BLaER1 treated with 17β-estradiol and CSF1 and Interleukin-3, amounts not matched to agents 10 nM and 100 nM (cell line): ENCODE results near the gene MSLN.

Source experiments
- H3K27ac ChIP-seq, 11 experiments: shearing (Covaris generic); formaldehyde crosslinking; 2 replicates each; pipeline ENCODE4 v1.8.1; 2022
- H3K27me3 ChIP-seq, 11 experiments: shearing (Covaris generic); formaldehyde crosslinking; 2 replicates each; pipeline ENCODE4 v1.8.1; 2022
- H3K36me3 ChIP-seq, 11 experiments: shearing (Covaris generic); formaldehyde crosslinking; 2 replicates each; pipeline ENCODE4 v1.8.1; 2022
- H3K4me1 ChIP-seq, 10 experiments: shearing (Covaris generic); formaldehyde crosslinking; 2 replicates each; pipeline ENCODE4 v1.8.1; 2022
- H3K4me2 ChIP-seq, 11 experiments: shearing (Covaris generic); formaldehyde crosslinking; 2 replicates each; pipeline ENCODE4 v1.8.1; 2022
- H3K4me3 ChIP-seq, 10 experiments: shearing (Covaris generic); formaldehyde crosslinking; 2 replicates each; pipeline ENCODE4 v1.8.1; 2022
- H3K9ac ChIP-seq, 11 experiments: shearing (Covaris generic); formaldehyde crosslinking; 2 replicates each; pipeline ENCODE4 v1.8.1; 2022
- H3K9me3 ChIP-seq, 11 experiments: shearing (Covaris generic); formaldehyde crosslinking; replicated peaks in 1 of 11; 2 replicates each; pipeline ENCODE4 v1.8.1; 2022
- H4K20me1 ChIP-seq, 11 experiments: shearing (Covaris generic); formaldehyde crosslinking; 2 replicates each; pipeline ENCODE4 v1.8.1; 2022
- Cebpa-rat ChIP-seq, 11 experiments: shearing (Covaris generic); IDR thresholded peaks; 2 replicates each; pipeline ENCODE4 v1.8.1; 2022

Gene MSLN

GRCh38 chr16:720990-721764 is 39.4 kb upstream of the MSLN start, which contains the start of gene ANTKMT:
Gene ANTKMT (plus strand): TSS chr16:721146. CDS start chr16:721275, 129 bp downstream.
- H3K36me3 ChIP-seq: 0 out of 22 replicates have a peak, but pooled peaks cover 0 to 6% (median 0%) of the 10 kb centered on the region in 11 experiments
- H3K4me3 ChIP-seq: peak within 1 kb of the TSS; percentile 67 to 80 (median 73)
- H3K9me3 ChIP-seq: no peaks in the 10 kb centered on the region
- H4K20me1 ChIP-seq: peaks cover 32 to 96% (median 76%) of the 10 kb centered on the region in 11 experiments; a peak in 21 of 22 replicates
- peak within 1 kb of the TSS; percentile 73 to 87 (median 81) for H3K9ac ChIP-seq
- H3K27ac ChIP-seq: peak within 1 kb of the TSS; percentile 20 to 86 (median 79); a peak in 21 of 22 replicates
- no peak for TF ChIP-seq Cebpa-rat (IDR thresholded peaks at IDR 0.05)
- H3K4me2 ChIP-seq: peak within 1 kb of the TSS; percentile 96 to 100 (median 100)
- H3K4me1 ChIP-seq: peaks cover 58 to 99% (median 96%) of the 10 kb centered on the region in 10 experiments
- peaks cover 5 to 61% (median 10%) of the 10 kb centered on the region in 11 experiments for H3K27me3 ChIP-seq

DNA sequence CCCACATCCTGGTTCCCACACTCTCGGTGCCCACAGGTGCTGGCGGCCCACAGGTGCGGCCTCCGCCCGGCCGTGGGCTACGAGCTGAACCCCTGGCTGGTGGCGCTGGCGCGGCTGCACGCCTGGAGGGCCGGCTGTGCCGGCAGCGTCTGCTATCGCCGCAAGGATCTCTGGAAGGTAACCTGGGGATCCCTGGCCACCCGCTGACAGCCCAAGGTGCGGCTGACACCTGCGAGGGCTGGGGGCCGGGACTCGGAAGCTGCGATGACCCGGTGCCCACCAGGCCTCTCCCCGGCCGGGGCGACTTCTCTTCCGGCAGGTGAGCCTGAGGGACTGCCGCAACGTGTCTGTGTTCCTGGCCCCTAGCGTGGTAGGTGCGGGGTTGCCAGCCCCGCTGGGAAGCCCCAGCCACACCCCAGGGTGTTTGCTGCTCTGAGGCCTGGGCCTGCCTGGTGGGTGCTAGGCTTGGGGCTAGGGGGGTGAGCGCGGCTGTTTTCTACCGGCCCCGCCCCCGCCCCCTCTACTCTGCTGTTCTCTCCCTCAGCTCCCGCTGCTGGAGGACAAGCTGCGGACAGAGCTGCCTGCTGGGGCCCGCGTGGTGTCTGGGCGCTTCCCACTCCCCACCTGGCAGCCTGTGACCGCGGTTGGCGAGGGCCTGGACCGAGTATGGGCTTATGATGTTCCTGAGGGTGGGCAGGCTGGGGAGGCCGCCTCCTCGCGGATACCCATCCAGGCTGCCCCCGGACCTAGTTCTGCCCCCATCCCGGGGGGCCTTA is 38.6 kb upstream of the MSLN start:
- H3K27ac ChIP-seq: peak overlapping the region in 6 of 11 experiments; percentile 79 to 86 (median 83); a peak in 9 of 22 replicates
- H3K36me3 ChIP-seq: 0 out of 22 replicates have a peak, but pooled peaks cover 0 to 6% (median 0%) of the 10 kb centered on the region in 11 experiments
- no peak for TF ChIP-seq Cebpa-rat (IDR thresholded peaks at IDR 0.05)
- H4K20me1 ChIP-seq: peaks cover 32 to 93% (median 72%) of the 10 kb centered on the region in 11 experiments; a peak in 21 of 22 replicates
- H3K4me1 ChIP-seq: peaks cover 56 to 97% (median 94%) of the 10 kb centered on the region in 10 experiments
- H3K4me2 ChIP-seq: peak overlapping the region; percentile 96 to 100 (median 100)
- peak overlapping the region; percentile 67 to 80 (median 73) for H3K4me3 ChIP-seq
- H3K27me3 ChIP-seq: peaks cover 0 to 58% (median 2%) of the 10 kb centered on the region in 11 experiments; a peak in 13 of 22 replicates
- no peaks in the 10 kb centered on the region for H3K9me3 ChIP-seq
- H3K9ac ChIP-seq: peak overlapping the region; percentile 73 to 87 (median 81); a peak in 20 of 22 replicates

GRCh38 chr16:722835-723633 is 37.5 kb upstream of the MSLN start:
- no peak for TF ChIP-seq Cebpa-rat (IDR thresholded peaks at IDR 0.05)
- peaks cover 49 to 94% (median 90%) of the 10 kb centered on the region in 10 experiments for H3K4me1 ChIP-seq

GRCh38 chr16:723695-724094 is 36.8 kb upstream of the MSLN start:
- Histone ChIP-seq H3K9ac (peak overlapping the region in 4 of 11 experiments; percentile 19 to 48 (median 30); a peak in 7 of 22 replicates), H3K9me3 (no peaks in the 10 kb centered on the region), H3K4me3 (no peak overlapping the region), H3K27me3 (peaks cover 0 to 42% (median 0%) of the 10 kb centered on the region in 11 experiments; a peak in 7 of 22 replicates), H3K36me3 (0 out of 22 replicates have a peak, but pooled peaks cover 0 to 6% (median 0%) of the 10 kb centered on the region in 11 experiments), H4K20me1 (peaks cover 32 to 76% (median 63%) of the 10 kb centered on the region in 11 experiments; a peak in 21 of 22 replicates), H3K4me2 (peak overlapping the region; percentile 28 to 100 (median 100); a peak in 19 of 22 replicates), H3K27ac (no peak overlapping the region), H3K4me1 (peaks cover 49 to 91% (median 88%) of the 10 kb centered on the region in 10 experiments)
- TF ChIP-seq Cebpa-rat (IDR thresholded peaks at IDR 0.05): no peak

More at GRCh38 chr16:722835-723633, 37.5 kb upstream of the MSLN start:
- Histone ChIP-seq H4K20me1 (peaks cover 32 to 83% (median 67%) of the 10 kb centered on the region in 11 experiments; a peak in 21 of 22 replicates), H3K4me3 (no peak overlapping the region), H3K4me2 (peak overlapping the region; percentile 28 to 100 (median 100); a peak in 21 of 22 replicates), H3K36me3 (0 out of 22 replicates have a peak, but pooled peaks cover 0 to 6% (median 0%) of the 10 kb centered on the region in 11 experiments), H3K9ac (peak overlapping the region in 4 of 11 experiments; percentile 19 to 48 (median 30); a peak in 6 of 22 replicates), H3K27me3 (peaks cover 0 to 48% (median 0%) of the 10 kb centered on the region in 11 experiments; a peak in 7 of 22 replicates), H3K9me3 (no peaks in the 10 kb centered on the region), H3K27ac (no peak overlapping the region)

DNA sequence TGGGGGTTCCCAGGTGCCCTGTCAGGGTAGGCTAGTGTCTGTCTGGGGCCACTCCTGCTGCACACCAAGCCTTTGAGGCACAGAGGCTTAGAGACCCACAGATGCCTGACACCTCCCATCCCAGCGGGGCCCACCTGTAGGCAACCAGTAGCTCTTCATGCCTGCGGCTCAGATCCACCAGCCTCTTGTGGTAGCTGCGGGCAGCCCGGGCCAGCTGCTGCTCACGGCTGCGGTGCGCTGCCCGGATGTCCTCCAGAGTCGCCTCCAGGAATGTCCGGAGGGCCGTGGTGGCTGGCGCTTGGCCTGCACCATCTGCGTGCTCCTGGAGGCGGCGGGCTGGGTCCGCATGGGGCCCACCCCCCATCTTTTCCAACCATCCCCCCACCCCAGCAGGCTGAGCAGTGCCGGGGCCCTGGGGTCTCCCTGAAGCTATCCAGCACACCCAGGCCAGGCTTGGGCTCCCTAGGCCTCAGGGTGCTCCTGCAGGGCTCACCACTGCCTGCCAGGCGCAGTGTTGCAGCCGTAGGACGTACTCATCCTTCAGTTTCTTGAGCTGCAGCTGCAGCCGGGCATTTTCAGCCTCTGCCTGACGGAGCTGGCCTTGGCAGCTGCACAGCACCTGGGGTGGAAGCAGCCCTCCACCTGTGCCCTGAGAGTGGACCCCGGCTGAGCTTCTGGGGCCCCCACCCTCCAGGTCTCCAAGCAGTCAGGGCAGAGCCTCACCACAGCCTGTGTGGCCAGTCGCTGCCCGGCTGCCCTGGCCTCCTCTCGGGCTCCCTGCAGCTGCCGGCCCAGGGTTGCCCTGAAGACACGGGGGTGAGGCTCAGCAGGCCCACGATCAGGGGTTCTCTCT is 36.1 kb upstream of the MSLN start:
- Histone ChIP-seq H3K9ac (peak overlapping the region in 3 of 11 experiments; percentile 25 to 48 (median 35); a peak in 6 of 22 replicates), H3K4me2 (peak overlapping the region in 10 of 11 experiments; percentile 52 to 100 (median 100); a peak in 18 of 22 replicates), H3K27ac (no peak overlapping the region), H4K20me1 (peaks cover 37 to 74% (median 61%) of the 10 kb centered on the region in 11 experiments; a peak in 21 of 22 replicates), H3K4me1 (peaks cover 42 to 89% (median 86%) of the 10 kb centered on the region in 10 experiments), H3K4me3 (peak overlapping the region in 1 of 10 experiments; percentile 22; a peak in 1 of 20 replicates), H3K9me3 (no peaks in the 10 kb centered on the region), H3K27me3 (peaks cover 0 to 42% (median 0%) of the 10 kb centered on the region in 11 experiments; a peak in 7 of 22 replicates), H3K36me3 (peaks cover 0 to 6% (median 2%) of the 10 kb centered on the region in 11 experiments; a peak in 2 of 22 replicates)
- TF ChIP-seq Cebpa-rat (IDR thresholded peaks at IDR 0.05): no peak

DNA sequence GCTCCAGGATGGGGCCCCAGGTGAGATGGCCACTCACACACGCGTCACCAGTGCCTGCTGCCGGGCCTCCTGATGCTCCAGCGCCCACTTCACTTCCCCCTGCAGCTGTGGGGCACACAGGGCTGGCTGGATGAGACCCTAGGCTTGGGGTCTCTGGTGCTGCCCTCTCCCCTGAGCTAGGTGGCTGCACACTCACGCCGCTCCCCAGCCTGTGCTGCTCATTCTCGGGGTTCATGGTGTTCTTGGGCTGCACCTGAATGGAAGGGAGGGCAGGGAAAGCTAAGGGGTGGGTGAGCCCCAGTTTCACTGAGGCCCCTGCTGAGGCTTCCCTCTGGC is 35.5 kb upstream of the MSLN start:
- H3K9me3 ChIP-seq: no peaks in the 10 kb centered on the region
- no peak for TF ChIP-seq Cebpa-rat (IDR thresholded peaks at IDR 0.05)
- H3K9ac ChIP-seq: peak overlapping the region in 2 of 11 experiments; percentile 11 to 48; a peak in 1 of 22 replicates
- H3K27me3 ChIP-seq: peaks cover 0 to 42% (median 0%) of the 10 kb centered on the region in 11 experiments; a peak in 7 of 22 replicates
- H3K36me3 ChIP-seq: peaks cover 2 to 11% (median 8%) of the 10 kb centered on the region in 11 experiments; a peak in 13 of 22 replicates
- peak overlapping the region in 9 of 11 experiments; percentile 52 to 100 (median 100); a peak in 17 of 22 replicates for H3K4me2 ChIP-seq
- H3K27ac ChIP-seq: no peak overlapping the region
- H3K4me1 ChIP-seq: peaks cover 36 to 85% (median 81%) of the 10 kb centered on the region in 10 experiments
- peaks cover 43 to 75% (median 65%) of the 10 kb centered on the region in 11 experiments; a peak in 21 of 22 replicates for H4K20me1 ChIP-seq
- H3K4me3 ChIP-seq: no peak overlapping the region; a peak in 1 of 20 replicates
